Adrenal gland (tissue), 12 donors: Measurements from ENCODE around the gene IGFL2. TPM values are rescaled to one million over a fixed set of nuclear protein-coding genes. Genes with fewer than 3 reads are reported as not detected.

Experiments used
- DNase-seq, 7 donors: peaks; one replicate each; pipeline ENCODE4 v3.0.0-alpha.2; 2019 to 2020
- H3K27ac ChIP-seq, 5 donors: fragments of 200-600 bp; sonication (generic) in 4 of 5; 1 replicate in 3 of 5; 2 replicates in 2 of 5; pipeline versions ENCODE4 v1.5.1 to v1.8.0; 2016 to 2020; ENCODE audit warnings: mild to moderate bottlenecking in 1 of 5
- H3K27me3 ChIP-seq: fragments of 200-600 bp; 2 replicates; pipeline ENCODE4 v1.8.0; 2021
- H3K36me3 ChIP-seq, 2 donors: fragments of 200-600 bp; replicated peaks in 1 of 2; 1 replicate in 1 of 2; 2 replicates in 1 of 2; pipeline versions ENCODE4 v1.5.1 to v1.8.0; 2018 to 2022
- H3K4me1 ChIP-seq, 2 donors: fragments of 200-600 bp; replicated peaks in 1 of 2; 1 replicate in 1 of 2; 2 replicates in 1 of 2; pipeline versions ENCODE4 v1.5.1 to v1.8.0; 2018 to 2021
- H3K4me3 ChIP-seq, 4 donors: fragments of 200-600 bp; sonication (generic) in 3 of 4; one replicate each; pipeline ENCODE4 v1.5.1; 2016 to 2018
- H3K9me3 ChIP-seq, 3 donors: fragments of 200-600 bp; sonication (generic) in 1 of 3; replicated peaks in 1 of 3; 1 replicate in 2 of 3; 2 replicates in 1 of 3; pipeline versions ENCODE4 v1.5.1 to v1.8.0; 2016 to 2021
- POLR2A ChIP-seq, 2 donors: fragments of 450-650 bp; IDR thresholded peaks; one replicate each; pipeline ENCODE4 v1.6.1; 2017; ENCODE audit warnings: antibody characterized with exemption in 2 of 2, mild to moderate bottlenecking in 2 of 2, moderate library complexity in 1 of 2
- WGBS, 4 donors: extraction: QIAGEN DNeasy Blood & Tissue Kit in 2 of 4; methylation state at CpG; one replicate each; pipeline versions ENCODE4 v1.1.5 to v1.1.7; 2013 to 2017; 5-methylcytosine and 5-hydroxymethylcytosine counted together
- intact Hi-C, 2 donors: fragments of 100-400 bp; cut with DNase I; formaldehyde crosslinking; loops; one replicate each; pipeline versions ENCODE4 v1.14.1 to v1.15.0; 2022 to 2023
- polyA plus RNA-seq, 3 donors: library from polyadenylated mRNA; stranded (reverse); fragments of 200-250 nt in 2 of 3; fragments of 350-450 nt in 1 of 3; fragmentation: Illumina TruSeq in 1 of 3; extraction: RNeasy Lipid Tissue Mini Kit (QIAGEN cat#74804) in 1 of 3; gene quantifications; one replicate each; pipeline ENCODE4 v1.2.3, GENCODE V29; 2013 to 2014
- total RNA-seq, 9 donors: library from RNA; depleted of rRNA in 4 of 9; stranded (reverse); fragments of >200 nt in 4 of 9; fragments of 120-200 nt in 1 of 9; fragmentation: NEBNext Ultra II Directional in 1 of 9; extraction: Animal tissue kit (Norgen Biotek cat#: 25700) in 1 of 9; gene quantifications; one replicate each; pipeline versions ENCODE4 v1.1.0 to v1.2.4, GENCODE V29; 2013 to 2023
- TF ChIP-seq, protein P1 (sequence below), 6 experiments: fragments of 450-650 bp in 4 of 6; fragments of 200-600 bp in 2 of 6; sonication (generic) in 1 of 6; IDR thresholded peaks; 1 replicate in 5 of 6; 2 replicates in 1 of 6; pipeline versions ENCODE4 v1.5.1 to v1.8.0; 2016 to 2021; ENCODE audit warnings: antibody characterized with exemption in 6 of 6, mild to moderate bottlenecking in 2 of 6, moderate library complexity in 1 of 6
- donor health status: healthy with polysubstance abuse.
- donor health status: Bipolar disorder and iron deficiency.
- donor health status: DM: yes; HTN: yes; CAD: no.
- donor health status: DM: no; HTN: no; CAD: no.
- donor health status: DM: no; HTN: no; CAD: no.
- donor health status: DM: yes; HTN: yes; CAD: no.

IGFL2 gene
- total and polyA plus RNA-seq, 12 donors, result 0.11 TPM; not detected in 11

- H3K27me3 ChIP-seq, result no peaks in the 10 kb centered on the region
- intact Hi-C loops, result no loop called here
Observed at GRCh38 chr19:46196410-46197124, 48.5 kb downstream of the IGFL2 start.

DNA sequence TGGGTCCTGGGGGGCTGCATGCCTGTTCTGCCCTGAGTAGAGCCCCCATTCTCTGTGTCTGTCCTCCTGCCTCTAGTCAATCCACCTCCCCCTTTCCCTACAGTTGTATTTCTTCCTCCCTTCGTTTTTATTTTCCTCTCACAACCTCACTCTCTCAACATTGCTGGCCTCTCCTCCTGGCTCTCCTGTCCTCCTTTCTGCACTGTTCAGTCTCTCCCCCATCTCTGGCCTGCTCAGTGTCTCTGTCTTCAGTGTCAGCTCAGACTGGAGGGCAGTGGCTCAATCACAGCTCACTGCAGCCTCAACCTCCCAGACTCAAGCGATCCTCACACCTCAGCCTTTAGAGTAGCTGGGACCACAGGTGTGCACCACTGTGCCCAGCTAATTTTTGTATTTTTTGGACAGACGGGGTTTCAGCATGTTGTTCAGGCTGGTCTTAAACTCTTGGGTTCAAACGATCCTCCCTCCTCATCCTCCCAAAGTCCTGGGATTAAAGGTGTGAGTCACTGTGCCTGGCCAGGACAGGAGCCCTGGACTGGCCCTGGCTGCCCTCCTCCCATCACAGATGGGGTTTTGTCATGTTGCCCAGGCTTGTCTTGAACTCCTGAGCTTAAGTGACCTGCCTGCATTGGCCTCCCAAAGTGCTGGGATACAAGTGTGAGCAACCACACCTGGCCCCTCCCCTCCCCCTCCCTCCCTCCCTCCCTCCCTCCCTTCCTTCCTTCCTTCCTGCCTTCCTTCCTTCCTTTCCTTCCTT is 49.5 kb downstream of the IGFL2 start:
- TF ChIP-seq, protein P1, sequence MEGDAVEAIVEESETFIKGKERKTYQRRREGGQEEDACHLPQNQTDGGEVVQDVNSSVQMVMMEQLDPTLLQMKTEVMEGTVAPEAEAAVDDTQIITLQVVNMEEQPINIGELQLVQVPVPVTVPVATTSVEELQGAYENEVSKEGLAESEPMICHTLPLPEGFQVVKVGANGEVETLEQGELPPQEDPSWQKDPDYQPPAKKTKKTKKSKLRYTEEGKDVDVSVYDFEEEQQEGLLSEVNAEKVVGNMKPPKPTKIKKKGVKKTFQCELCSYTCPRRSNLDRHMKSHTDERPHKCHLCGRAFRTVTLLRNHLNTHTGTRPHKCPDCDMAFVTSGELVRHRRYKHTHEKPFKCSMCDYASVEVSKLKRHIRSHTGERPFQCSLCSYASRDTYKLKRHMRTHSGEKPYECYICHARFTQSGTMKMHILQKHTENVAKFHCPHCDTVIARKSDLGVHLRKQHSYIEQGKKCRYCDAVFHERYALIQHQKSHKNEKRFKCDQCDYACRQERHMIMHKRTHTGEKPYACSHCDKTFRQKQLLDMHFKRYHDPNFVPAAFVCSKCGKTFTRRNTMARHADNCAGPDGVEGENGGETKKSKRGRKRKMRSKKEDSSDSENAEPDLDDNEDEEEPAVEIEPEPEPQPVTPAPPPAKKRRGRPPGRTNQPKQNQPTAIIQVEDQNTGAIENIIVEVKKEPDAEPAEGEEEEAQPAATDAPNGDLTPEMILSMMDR (IDR thresholded peaks at IDR 0.05), result no peak
- no peak for TF ChIP-seq POLR2A (IDR thresholded peaks at IDR 0.05)
- Histone ChIP-seq H3K27ac (no peak overlapping the region), H3K4me1 (peaks cover 28 to 34% of the 10 kb centered on the region in 2 donors), H3K27me3 (no peaks in the 10 kb centered on the region), H3K4me3 (no peak overlapping the region), H3K9me3 (no peaks in the 10 kb centered on the region), H3K36me3 (no peaks in the 10 kb centered on the region)
- intact Hi-C loops, result no loop called here
- 60 to 66% (median 64%) methylated on average over 4 of the region's 4 CpGs for WGBS, 4 donors
- DNase-seq, result peak in 5 of 7 donors; percentile 47 to 65 (median 58)

More at GRCh38 chr19:46196410-46197124, 48.5 kb downstream of the IGFL2 start:
- H3K4me3 ChIP-seq, result no peak overlapping the region
- H3K36me3 ChIP-seq, result no peaks in the 10 kb centered on the region
- DNase-seq, result no peak
- H3K4me1 ChIP-seq, result peaks cover 28 to 31% of the 10 kb centered on the region in 2 donors
- H3K9me3 ChIP-seq, result no peaks in the 10 kb centered on the region
- TF ChIP-seq, protein P1 (IDR thresholded peaks at IDR 0.05), result no peak
- TF ChIP-seq POLR2A (IDR thresholded peaks at IDR 0.05), result no peak
- WGBS, 4 donors, result 75 to 93% (median 82%) methylated on average over 6 to 8 of the region's 8 CpGs
- no peak overlapping the region for H3K27ac ChIP-seq

DNA sequence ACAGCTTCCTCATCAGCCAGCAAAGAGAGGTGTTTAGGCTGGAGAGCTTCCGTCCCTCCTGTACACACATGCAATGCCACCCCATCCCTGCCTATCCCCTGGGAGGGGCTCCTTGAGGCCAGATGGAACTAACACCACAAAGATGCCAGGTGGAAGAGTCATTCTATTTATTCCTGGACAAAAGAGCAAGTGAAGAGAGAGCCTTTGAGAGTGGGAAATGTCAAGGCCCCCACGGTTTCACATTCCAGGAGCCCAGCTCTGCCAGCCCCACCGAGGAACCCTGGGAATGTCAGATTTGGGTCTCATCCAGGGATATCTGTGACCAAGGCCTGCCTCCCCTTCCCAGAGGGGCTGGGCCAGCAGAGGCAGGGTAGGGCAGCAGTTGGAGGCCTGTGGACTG is 50.7 kb downstream of the IGFL2 start:
- intact Hi-C loops, result no loop called here
- TF ChIP-seq, protein P1 (IDR thresholded peaks at IDR 0.05), result no peak
- no peak for TF ChIP-seq POLR2A (IDR thresholded peaks at IDR 0.05)

More for the DNA sequence above, 50.7 kb downstream of the IGFL2 start:
- Histone ChIP-seq H3K9me3 (no peaks in the 10 kb centered on the region), H3K27me3 (no peaks in the 10 kb centered on the region), H3K4me3 (no peak overlapping the region), H3K4me1 (peaks cover 22 to 23% of the 10 kb centered on the region in 2 donors), H3K27ac (peak overlapping the region; percentile 12 to 87 (median 45)), H3K36me3 (no peaks in the 10 kb centered on the region)
- 33 to 48% (median 39%) methylated on average over 1 to 3 of the region's 3 CpGs for WGBS, 4 donors
- peak in 6 of 7 donors; percentile 32 to 83 (median 75) for DNase-seq
